Stimulated activated CD4-positive, alpha-beta T cell treated with anti-CD3 and anti-CD28 coated beads, Interleukin-1b, Interleukin-23, amount 100 ng/mL, for 24 hours (primary cell): Measurements from ENCODE around the gene GALR1.
"Not testable (repeated sequence)": the region's sequence is repeated elsewhere in the genome, so short reads cannot be mapped to it uniquely, and the experiment has no call there.

Source experiments
- DNase-seq, 4 experiments: peaks; one replicate each; pipeline ENCODE4 v3.0.0-alpha.2; 2020; ENCODE audit warnings: low read depth in 4 of 4, low spot score in 1 of 4

Gene GALR1

GRCh38 chr18:77250926-77251729 is 1.5 kb downstream of the GALR1 start:
- DNase-seq, result no peak

- no peak for DNase-seq
These were observed 2.0 kb downstream of the GALR1 start for GRCh38 chr18:77251730-77252050.

GRCh38 chr18:77254711-77255405 is 5.2 kb downstream of the GALR1 start:
- no peak for DNase-seq

- DNase-seq, result no peak
These were observed 5.9 kb downstream of the GALR1 start for GRCh38 chr18:77255426-77256105.

GRCh38 chr18:77262643-77263465 is 13.2 kb downstream of the GALR1 start:
- no peak for DNase-seq

- DNase-seq, result no peak
These were observed 13.8 kb downstream of the GALR1 start for GRCh38 chr18:77263466-77263763.

GRCh38 chr18:77267969-77268368 is 18.3 kb downstream of the GALR1 start:
- no peak for DNase-seq

GRCh38 chr18:77268456-77268855 is 18.8 kb downstream of the GALR1 start:
- DNase-seq, result no peak

- DNase-seq, result no peak
These were observed 22.2 kb downstream of the GALR1 start for GRCh38 chr18:77271576-77272481.

- not testable (repeated sequence) for DNase-seq
These were observed 41.2 kb downstream of the GALR1 start for GRCh38 chr18:77290841-77291240.

GRCh38 chr18:77298172-77298571 is 48.5 kb downstream of the GALR1 start:
- DNase-seq, result no peak

GRCh38 chr18:77299706-77300105 is 50.1 kb downstream of the GALR1 start:
- DNase-seq, result no peak

- DNase-seq, result no peak
These were observed 50.9 kb downstream of the GALR1 start for GRCh38 chr18:77300579-77300978.

- DNase-seq, result no peak
These were observed 54.6 kb downstream of the GALR1 start for GRCh38 chr18:77304268-77304667.

- DNase-seq, result no peak
These were observed 56.0 kb downstream of the GALR1 start for GRCh38 chr18:77305676-77306075.

- no peak for DNase-seq
These were observed 58.6 kb downstream of the GALR1 start for GRCh38 chr18:77308216-77308615.

GRCh38 chr18:77314511-77314910 is 64.9 kb downstream of the GALR1 start:
- DNase-seq, result no peak

GRCh38 chr18:77314952-77315351 is 65.3 kb downstream of the GALR1 start:
- no peak for DNase-seq

GRCh38 chr18:77316008-77316407 is 66.4 kb downstream of the GALR1 start:
- no peak for DNase-seq

GRCh38 chr18:77316641-77317040 is 67.0 kb downstream of the GALR1 start:
- no peak for DNase-seq
